Nephron (organoid): ENCODE results near the gene WDR38.

Experiments used
- H3K27ac Mint-ChIP-seq, 3 experiments: 2 replicates each; pipeline ENCODE4 v1.8.0; 2020; ENCODE audit warnings: mixed read lengths in 3 of 3, mild to moderate bottlenecking in 2 of 3, moderate library complexity in 1 of 3
- H3K27me3 Mint-ChIP-seq: 2 replicates; pipeline ENCODE4 v1.8.0; 2021; ENCODE audit warnings: low read depth, mild to moderate bottlenecking, moderate library complexity, mixed read lengths
- H3K36me3 Mint-ChIP-seq: 2 replicates; pipeline ENCODE4 v1.8.0; 2020; ENCODE audit warnings: low read depth, mixed read lengths
- H3K4me1 Mint-ChIP-seq: 2 replicates; pipeline ENCODE4 v1.8.0; 2020; ENCODE audit warnings: mixed read lengths
- H3K4me3 Mint-ChIP-seq, 3 experiments: 2 replicates each; pipeline ENCODE4 v1.8.0; 2020; ENCODE audit warnings: mild to moderate bottlenecking in 3 of 3, mixed read lengths in 3 of 3, moderate library complexity in 2 of 3
- H3K9me3 Mint-ChIP-seq: 2 replicates; pipeline ENCODE4 v1.8.0; 2020; ENCODE audit warnings: mixed read lengths
- TF ChIP-seq, protein P1 (sequence below), 3 experiments: fragments of 200-600 bp; sonication (generic); IDR thresholded peaks; one replicate each; pipeline ENCODE4 v1.5.0; 2021; ENCODE audit warnings: antibody characterized with exemption in 3 of 3; ENCODE audit not compliant: unreplicated experiment in 3 of 3

Gene WDR38

DNA sequence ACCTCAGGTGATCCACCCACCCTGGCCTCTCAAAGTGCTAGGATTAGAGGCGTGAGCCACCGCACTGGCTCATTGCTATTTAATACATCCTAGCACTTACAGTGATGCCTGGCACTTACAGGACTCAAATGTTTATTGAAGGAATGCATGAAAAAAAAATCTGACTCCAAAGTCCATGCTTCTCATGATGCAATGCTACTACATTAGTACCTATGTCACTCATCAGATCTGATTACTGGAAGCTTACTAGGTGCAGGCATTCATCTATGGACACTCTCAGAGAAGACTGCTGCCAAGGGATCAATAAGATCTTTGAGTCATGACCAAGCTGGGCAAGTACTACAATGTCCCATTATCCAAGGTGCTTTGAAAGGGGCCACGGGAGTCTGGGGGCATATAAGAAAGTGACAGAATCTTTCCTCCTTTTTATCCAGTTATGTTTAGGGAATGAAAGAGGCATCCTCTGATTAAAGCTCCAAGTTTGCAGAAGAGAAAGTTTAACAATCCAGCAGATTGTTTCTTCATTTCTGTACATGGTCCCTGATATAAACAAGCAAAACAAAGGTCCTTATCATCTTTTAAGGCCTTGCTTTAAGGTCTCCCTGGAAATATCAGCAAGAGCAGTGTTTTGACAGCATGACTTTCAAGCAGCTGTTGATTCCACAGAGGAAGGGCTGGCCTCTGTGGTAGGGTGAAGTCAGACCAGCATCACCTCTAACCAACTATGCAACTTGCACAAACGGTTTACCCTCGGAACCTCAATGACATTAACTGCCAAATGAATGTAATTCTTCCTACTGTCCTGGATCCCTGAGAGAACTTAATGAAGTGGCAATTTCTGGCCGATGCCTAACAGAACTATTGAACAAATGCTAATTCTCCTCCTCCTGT, 44.6 kb downstream of the WDR38 start:
- Mint-ChIP-seq H3K27ac (no peak overlapping the region), H3K4me3 (no peak overlapping the region), H3K27me3 (no peaks in the 10 kb centered on the region), H3K9me3 (no peaks in the 10 kb centered on the region), H3K4me1 (no peaks in the 10 kb centered on the region), H3K36me3 (peaks cover 45% of the 10 kb centered on the region)
- TF ChIP-seq, protein P1, sequence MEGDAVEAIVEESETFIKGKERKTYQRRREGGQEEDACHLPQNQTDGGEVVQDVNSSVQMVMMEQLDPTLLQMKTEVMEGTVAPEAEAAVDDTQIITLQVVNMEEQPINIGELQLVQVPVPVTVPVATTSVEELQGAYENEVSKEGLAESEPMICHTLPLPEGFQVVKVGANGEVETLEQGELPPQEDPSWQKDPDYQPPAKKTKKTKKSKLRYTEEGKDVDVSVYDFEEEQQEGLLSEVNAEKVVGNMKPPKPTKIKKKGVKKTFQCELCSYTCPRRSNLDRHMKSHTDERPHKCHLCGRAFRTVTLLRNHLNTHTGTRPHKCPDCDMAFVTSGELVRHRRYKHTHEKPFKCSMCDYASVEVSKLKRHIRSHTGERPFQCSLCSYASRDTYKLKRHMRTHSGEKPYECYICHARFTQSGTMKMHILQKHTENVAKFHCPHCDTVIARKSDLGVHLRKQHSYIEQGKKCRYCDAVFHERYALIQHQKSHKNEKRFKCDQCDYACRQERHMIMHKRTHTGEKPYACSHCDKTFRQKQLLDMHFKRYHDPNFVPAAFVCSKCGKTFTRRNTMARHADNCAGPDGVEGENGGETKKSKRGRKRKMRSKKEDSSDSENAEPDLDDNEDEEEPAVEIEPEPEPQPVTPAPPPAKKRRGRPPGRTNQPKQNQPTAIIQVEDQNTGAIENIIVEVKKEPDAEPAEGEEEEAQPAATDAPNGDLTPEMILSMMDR (IDR thresholded peaks at IDR 0.05; ENCODE audit: unreplicated experiment in 3 of 3), result no peak

DNA sequence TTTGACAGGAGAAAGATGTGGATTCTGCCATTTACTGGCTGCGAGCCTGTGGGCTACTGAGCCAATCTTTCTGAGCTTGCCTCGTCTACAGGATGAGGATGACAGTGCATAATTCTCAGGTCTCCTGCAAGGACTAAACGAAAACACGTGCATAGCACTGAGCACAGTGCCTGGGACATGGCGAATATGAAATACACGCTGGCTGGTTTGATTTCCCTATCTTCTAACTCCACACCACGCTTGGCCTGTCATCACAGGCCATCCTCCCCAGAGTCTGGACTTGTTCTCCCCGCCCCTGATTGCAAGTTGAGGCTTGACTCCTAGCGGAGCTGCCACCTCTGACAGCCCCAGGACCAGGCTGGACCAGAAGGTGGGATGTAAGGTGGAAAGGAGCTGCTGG, 46.6 kb downstream of the WDR38 start:
- TF ChIP-seq, protein P1 (IDR thresholded peaks at IDR 0.05; ENCODE audit: unreplicated experiment in 3 of 3), result no peak
- Mint-ChIP-seq H3K4me3 (no peak overlapping the region), H3K4me1 (no peaks in the 10 kb centered on the region), H3K27ac (no peak overlapping the region), H3K36me3 (peaks cover 38% of the 10 kb centered on the region), H3K27me3 (no peaks in the 10 kb centered on the region), H3K9me3 (no peaks in the 10 kb centered on the region)

DNA sequence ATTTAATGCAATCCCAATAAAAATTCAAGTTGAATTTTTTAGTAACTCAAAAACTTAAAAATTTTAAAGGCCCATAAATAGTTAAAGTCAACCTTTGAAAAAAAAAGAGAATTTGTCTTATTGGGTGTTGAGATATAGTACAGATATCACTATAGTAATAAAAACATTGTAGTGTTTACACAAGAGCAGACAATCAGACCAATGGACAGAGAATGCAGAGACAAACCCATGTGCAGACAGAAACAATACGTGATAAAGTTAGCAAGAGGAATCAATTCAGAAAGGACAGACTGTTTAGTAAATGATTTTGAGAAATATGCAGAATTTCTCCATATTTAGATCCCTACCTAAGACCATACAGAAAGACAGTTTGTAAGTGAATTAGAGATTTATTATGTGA, 53.7 kb downstream of the WDR38 start:
- TF ChIP-seq, protein P1 (IDR thresholded peaks at IDR 0.05; ENCODE audit: unreplicated experiment in 3 of 3), result no peak
- H3K36me3 Mint-ChIP-seq, result peaks cover 45% of the 10 kb centered on the region
- no peaks in the 10 kb centered on the region for H3K27me3 Mint-ChIP-seq
- no peaks in the 10 kb centered on the region for H3K9me3 Mint-ChIP-seq
- H3K27ac Mint-ChIP-seq, result no peak overlapping the region
- H3K4me1 Mint-ChIP-seq, result no peaks in the 10 kb centered on the region
- H3K4me3 Mint-ChIP-seq, result no peak overlapping the region
